ENCODE measurements around the gene P2RX4. TPM values are rescaled to one million over a fixed set of nuclear protein-coding genes. Genes with fewer than 3 reads are reported as not detected.

P2RX4 gene
- total and polyA plus RNA-seq, 12 donors: 13.3 to 114 (median 34.4) TPM

DNA sequence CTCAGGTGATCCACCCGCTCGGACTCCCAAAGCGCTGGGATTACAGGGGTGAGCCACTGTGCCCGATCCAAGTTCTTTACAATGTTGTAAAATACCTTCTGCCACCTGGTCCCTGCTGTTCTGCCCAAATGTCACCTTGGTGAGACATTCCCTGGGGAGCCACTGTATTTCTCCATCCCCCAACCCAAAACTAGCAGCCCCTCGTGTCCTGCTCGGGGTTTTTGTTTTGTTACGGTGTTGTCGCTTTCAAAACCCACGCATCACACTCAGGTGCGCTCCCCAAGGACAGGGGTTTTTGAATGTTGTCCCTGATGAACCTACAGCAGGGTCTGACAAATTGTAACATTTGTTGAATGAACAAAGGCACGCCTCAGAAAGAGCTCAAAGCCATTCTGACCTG is 49.1 kb downstream of the P2RX4 start:
- Histone ChIP-seq H3K27me3 (no peaks in the 10 kb centered on the region), H3K9me3 (replicated peaks in 1 of 3) (no peaks in the 10 kb centered on the region), H3K27ac (no peak overlapping the region), H3K4me3 (no peak overlapping the region), H3K4me1 (replicated peaks in 1 of 2) (no peaks in the 10 kb centered on the region), H3K36me3 (replicated peaks in 1 of 2) (peaks cover 0 to 38% of the 10 kb centered on the region in 2 donors)
- TF ChIP-seq, protein P1, sequence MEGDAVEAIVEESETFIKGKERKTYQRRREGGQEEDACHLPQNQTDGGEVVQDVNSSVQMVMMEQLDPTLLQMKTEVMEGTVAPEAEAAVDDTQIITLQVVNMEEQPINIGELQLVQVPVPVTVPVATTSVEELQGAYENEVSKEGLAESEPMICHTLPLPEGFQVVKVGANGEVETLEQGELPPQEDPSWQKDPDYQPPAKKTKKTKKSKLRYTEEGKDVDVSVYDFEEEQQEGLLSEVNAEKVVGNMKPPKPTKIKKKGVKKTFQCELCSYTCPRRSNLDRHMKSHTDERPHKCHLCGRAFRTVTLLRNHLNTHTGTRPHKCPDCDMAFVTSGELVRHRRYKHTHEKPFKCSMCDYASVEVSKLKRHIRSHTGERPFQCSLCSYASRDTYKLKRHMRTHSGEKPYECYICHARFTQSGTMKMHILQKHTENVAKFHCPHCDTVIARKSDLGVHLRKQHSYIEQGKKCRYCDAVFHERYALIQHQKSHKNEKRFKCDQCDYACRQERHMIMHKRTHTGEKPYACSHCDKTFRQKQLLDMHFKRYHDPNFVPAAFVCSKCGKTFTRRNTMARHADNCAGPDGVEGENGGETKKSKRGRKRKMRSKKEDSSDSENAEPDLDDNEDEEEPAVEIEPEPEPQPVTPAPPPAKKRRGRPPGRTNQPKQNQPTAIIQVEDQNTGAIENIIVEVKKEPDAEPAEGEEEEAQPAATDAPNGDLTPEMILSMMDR (IDR thresholded peaks at IDR 0.05): no peak
- no peak for TF ChIP-seq POLR2A (IDR thresholded peaks at IDR 0.05)
- WGBS, 4 donors: 97 to 99% (median 98%) methylated on average over 11 of the region's 11 CpGs
- DNase-seq: no peak
- intact Hi-C loops (cut with DNase I): no loop called here

DNA sequence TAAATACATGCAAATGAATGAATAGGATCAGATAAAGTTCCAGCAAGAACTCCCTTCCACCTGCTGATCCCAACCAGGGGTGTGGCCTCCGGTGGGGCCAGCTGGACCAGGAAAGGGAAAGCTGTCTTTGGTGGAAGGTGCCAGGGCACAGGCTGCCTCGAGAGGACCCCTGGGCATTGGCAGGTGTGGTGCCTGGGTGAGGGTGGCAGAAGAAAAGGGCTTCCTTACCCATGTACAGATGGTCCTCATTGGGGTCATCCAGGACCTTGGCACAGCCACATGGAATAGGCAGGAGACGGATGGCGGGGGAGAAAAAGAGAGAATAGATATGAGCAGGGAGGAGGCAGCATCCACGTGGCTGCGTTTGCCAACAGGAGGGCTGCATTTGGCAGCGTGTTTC is 50.2 kb downstream of the P2RX4 start:
- Histone ChIP-seq H3K9me3 (replicated peaks in 1 of 3) (no peaks in the 10 kb centered on the region), H3K36me3 (replicated peaks in 1 of 2) (peaks cover 0 to 32% of the 10 kb centered on the region in 2 donors), H3K4me3 (no peak overlapping the region), H3K27ac (no peak overlapping the region), H3K4me1 (replicated peaks in 1 of 2) (no peaks in the 10 kb centered on the region), H3K27me3 (no peaks in the 10 kb centered on the region)
- intact Hi-C loops (cut with DNase I): no loop called here
- DNase-seq: no peak
- no peak for TF ChIP-seq POLR2A (IDR thresholded peaks at IDR 0.05)
- TF ChIP-seq, protein P1 (IDR thresholded peaks at IDR 0.05): no peak
- 97 to 98% (median 97%) methylated on average over 7 of the region's 7 CpGs for WGBS, 4 donors

DNA sequence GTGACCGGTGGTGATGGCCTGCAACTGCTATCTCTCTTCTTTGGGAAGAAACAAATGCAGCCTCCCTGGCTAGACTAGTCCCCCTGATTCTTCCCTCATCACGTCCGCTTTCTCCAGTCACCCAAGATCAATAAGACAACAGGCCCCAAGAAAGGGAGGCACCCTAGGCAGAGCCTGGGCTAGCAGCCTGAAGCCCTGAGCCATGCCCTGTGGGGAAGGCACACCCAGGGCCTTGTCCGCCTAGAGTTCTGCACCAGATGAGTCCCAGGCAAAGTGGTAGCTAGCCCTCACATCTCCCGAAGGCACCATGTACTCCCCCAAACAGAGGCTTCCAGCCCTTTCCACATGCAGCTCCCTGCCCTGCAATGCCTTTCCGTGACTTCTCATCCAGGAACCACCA is 51.5 kb downstream of the P2RX4 start:
- peaks cover 0 to 38% of the 10 kb centered on the region in 2 donors for H3K36me3 ChIP-seq (replicated peaks in 1 of 2)

DNA sequence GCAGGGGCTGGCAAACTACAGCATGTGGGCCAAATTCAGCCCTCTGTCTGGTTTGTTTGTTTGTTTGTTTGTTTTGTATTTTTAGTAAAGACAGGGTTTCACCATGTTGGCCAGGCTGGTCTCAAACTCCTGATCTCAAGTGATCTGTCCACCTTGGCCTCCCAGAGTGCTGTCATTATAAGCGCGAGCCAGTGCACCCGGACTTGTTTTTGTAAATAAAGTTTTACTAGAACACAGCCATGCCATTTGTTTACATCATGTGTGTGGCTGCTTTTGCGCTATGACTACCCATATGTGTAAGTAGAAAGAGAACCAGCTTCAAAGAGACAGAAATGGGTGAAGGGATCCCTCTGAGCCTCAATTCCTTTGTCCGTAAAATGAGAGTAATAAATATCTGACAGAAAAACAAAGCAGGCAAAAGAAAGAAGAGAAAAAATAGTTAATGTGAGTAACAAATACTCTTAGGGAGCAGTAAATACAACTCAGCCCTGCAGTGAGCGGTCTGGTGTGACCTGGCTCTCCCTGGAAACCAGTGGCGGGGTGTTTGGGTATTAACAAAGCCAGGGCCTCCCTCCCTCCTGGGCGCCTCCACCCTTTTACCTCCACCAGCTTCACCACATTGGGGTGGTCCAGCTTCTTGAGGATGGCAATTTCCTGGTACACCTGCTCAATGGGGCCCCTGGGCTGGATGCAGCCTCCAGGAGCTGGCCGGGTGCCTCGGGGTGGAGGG is 53.4 kb downstream of the P2RX4 start:
- Histone ChIP-seq H3K27me3 (no peaks in the 10 kb centered on the region), H3K9me3 (replicated peaks in 1 of 3) (no peaks in the 10 kb centered on the region), H3K4me3 (no peak overlapping the region), H3K27ac (no peak overlapping the region), H3K36me3 (replicated peaks in 1 of 2) (peaks cover 0 to 47% of the 10 kb centered on the region in 2 donors), H3K4me1 (replicated peaks in 1 of 2) (no peaks in the 10 kb centered on the region)
- intact Hi-C loops (cut with DNase I): no loop called here
- WGBS, 4 donors: 93 to 97% (median 95%) methylated on average over 9 to 10 of the region's 10 CpGs
- no peak for DNase-seq
- no peak for TF ChIP-seq POLR2A (IDR thresholded peaks at IDR 0.05)
- TF ChIP-seq, protein P1 (IDR thresholded peaks at IDR 0.05): no peak

More for the DNA sequence above, 51.5 kb downstream of the P2RX4 start:
- H3K27ac ChIP-seq: no peak overlapping the region
- 83 to 94% (median 91%) methylated on average over 6 of the region's 6 CpGs for WGBS, 4 donors
- no peak for DNase-seq
- intact Hi-C loops (cut with DNase I): no loop called here
- no peaks in the 10 kb centered on the region for H3K27me3 ChIP-seq
- no peaks in the 10 kb centered on the region for H3K4me1 ChIP-seq (replicated peaks in 1 of 2)
- H3K4me3 ChIP-seq: no peak overlapping the region
- no peaks in the 10 kb centered on the region for H3K9me3 ChIP-seq (replicated peaks in 1 of 3)
- TF ChIP-seq, protein P1 (IDR thresholded peaks at IDR 0.05): no peak
- TF ChIP-seq POLR2A (IDR thresholded peaks at IDR 0.05): no peak

Data from adrenal gland (tissue), 12 donors.